Mucosa of descending colon (tissue), 3 donors: Measurements from ENCODE around the gene FAXDC2. TPM values are rescaled to one million over a fixed set of nuclear protein-coding genes. Genes with fewer than 3 reads are reported as not detected.

Experiments used
- ATAC-seq: fragments of 200-7000 bp; cut with Tn5 transposase; one replicate; pipeline ENCODE4 v1.9.1; 2020; ENCODE audit warnings: mild to moderate bottlenecking, moderate library complexity
- DNase-seq, 3 donors: peaks; one replicate each; pipeline ENCODE4 v3.0.0-alpha.2; 2020
- H3K36me3 ChIP-seq: fragments of 200-600 bp; one replicate; pipeline ENCODE4 v1.8.0; 2021; ENCODE audit warnings: low read depth, mild to moderate bottlenecking
- H3K4me1 ChIP-seq: fragments of 200-600 bp; one replicate; pipeline ENCODE4 v1.8.0; 2021; ENCODE audit warnings: low read depth, mild to moderate bottlenecking
- H3K4me3 ChIP-seq: fragments of 200-600 bp; one replicate; pipeline ENCODE4 v1.8.0; 2021; ENCODE audit warnings: mild to moderate bottlenecking
- H3K9me3 ChIP-seq: fragments of 200-600 bp; one replicate; pipeline ENCODE4 v1.8.0; 2021; ENCODE audit warnings: mild to moderate bottlenecking
- intact Hi-C, 2 donors: fragments of 100-400 bp; cut with DNase I in 1 of 2; cut with micrococcal nuclease in 1 of 2; formaldehyde crosslinking; loops; one replicate each; pipeline versions ENCODE4 v1.11.0 to v1.11.1; 2022; cut with DNase I, micrococcal nuclease
- total RNA-seq, 3 donors: library from RNA; stranded (reverse); fragmentation: NEBNext Ultra II Directional in 2 of 3; extraction: Animal tissue kit (Norgen Biotek cat#: 25700) in 2 of 3; gene quantifications; one replicate each; pipeline versions ENCODE4 v1.2.1 to v1.2.4, GENCODE V29; 2021 to 2023
- TF ChIP-seq, protein P1 (sequence below): fragments of 200-600 bp; IDR thresholded peaks from one replicate; pipeline ENCODE4 v1.8.0; 2022; ENCODE audit warnings: antibody characterized with exemption, mild to moderate bottlenecking
- donor health status: DM: no; HTN: no; CAD: no; lungs with moderate emphysema.
- donor health status: DM: no; HTN: no; CAD: no.
- donor health status: DM: no; HTN: yes; CAD: no.

Gene FAXDC2
- total RNA-seq, 3 donors from 2014 or later, result 18.1 to 55.9 (median 20.9) TPM

DNA sequence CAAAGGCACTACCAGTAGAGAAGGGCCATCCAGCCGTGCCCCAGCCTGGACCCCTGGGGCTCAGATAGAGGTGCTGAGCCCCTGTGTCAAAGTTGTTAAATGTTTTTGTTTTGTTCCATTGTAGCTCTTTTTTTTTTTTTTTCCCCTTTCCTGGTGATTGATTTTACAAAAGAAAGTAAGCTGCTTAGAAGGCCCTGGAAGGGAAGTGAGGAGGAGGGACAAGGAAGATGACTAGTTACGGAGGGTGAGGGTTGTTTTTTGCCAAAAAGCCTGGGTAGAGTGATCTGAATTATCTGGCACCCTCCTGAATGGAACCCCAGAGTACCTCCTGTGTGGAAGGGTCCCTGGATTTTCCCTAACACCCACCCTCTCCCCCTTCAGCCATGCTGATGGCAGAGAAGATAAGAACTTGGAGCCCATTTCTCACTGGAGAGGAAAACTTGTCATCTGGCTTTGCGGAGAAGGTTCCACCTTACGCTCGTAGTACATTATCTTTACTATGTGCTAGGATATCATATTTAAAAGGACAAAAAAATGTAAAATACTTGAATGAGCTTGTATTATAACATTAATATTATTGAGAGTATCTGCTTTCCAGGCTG lies 33.4 kb downstream of the FAXDC2 start:
- Histone ChIP-seq H3K4me1 (no peaks in the 10 kb centered on the region), H3K9me3 (no peaks in the 10 kb centered on the region), H3K4me3 (no peak overlapping the region), H3K36me3 (no peaks in the 10 kb centered on the region)
- DNase-seq (no peak), ATAC-seq (no peak)
- intact Hi-C loops, result no loop called here
- TF ChIP-seq, protein P1, sequence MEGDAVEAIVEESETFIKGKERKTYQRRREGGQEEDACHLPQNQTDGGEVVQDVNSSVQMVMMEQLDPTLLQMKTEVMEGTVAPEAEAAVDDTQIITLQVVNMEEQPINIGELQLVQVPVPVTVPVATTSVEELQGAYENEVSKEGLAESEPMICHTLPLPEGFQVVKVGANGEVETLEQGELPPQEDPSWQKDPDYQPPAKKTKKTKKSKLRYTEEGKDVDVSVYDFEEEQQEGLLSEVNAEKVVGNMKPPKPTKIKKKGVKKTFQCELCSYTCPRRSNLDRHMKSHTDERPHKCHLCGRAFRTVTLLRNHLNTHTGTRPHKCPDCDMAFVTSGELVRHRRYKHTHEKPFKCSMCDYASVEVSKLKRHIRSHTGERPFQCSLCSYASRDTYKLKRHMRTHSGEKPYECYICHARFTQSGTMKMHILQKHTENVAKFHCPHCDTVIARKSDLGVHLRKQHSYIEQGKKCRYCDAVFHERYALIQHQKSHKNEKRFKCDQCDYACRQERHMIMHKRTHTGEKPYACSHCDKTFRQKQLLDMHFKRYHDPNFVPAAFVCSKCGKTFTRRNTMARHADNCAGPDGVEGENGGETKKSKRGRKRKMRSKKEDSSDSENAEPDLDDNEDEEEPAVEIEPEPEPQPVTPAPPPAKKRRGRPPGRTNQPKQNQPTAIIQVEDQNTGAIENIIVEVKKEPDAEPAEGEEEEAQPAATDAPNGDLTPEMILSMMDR, result no peak

DNA sequence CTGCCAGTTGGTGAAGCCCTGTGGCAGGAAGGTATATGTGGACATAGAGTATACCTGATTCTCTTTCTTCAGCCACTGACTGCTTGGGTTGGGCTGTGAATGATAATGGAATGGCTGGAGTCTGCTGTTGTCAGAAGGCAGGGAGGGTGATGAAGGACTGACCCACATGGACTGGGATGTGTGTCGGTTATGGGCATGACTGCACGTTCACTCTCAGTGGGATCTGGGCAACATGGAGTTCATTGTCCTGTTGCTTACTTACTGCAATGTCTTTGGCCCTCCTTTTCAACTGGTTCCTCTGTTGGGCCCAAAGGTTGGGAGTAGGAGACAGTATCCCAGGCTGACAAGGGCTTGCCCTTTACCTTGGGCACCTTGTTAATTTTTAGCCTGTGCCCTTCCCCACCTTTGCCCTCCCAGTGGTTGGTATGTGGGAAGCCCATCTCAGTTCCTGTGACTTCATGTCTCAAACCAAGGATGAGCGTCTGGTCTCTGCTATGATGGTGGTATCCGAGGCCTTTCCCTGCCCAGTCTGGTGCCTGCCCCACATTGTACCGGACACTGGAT lies 34.6 kb downstream of the FAXDC2 start:
- ATAC-seq (no peak), DNase-seq (no peak)
- H3K9me3 ChIP-seq, result no peaks in the 10 kb centered on the region
- H3K4me3 ChIP-seq, result no peak overlapping the region
- TF ChIP-seq, protein P1, result no peak
- intact Hi-C loops, result no loop called here
- no peaks in the 10 kb centered on the region for H3K36me3 ChIP-seq
- H3K4me1 ChIP-seq, result no peaks in the 10 kb centered on the region

DNA sequence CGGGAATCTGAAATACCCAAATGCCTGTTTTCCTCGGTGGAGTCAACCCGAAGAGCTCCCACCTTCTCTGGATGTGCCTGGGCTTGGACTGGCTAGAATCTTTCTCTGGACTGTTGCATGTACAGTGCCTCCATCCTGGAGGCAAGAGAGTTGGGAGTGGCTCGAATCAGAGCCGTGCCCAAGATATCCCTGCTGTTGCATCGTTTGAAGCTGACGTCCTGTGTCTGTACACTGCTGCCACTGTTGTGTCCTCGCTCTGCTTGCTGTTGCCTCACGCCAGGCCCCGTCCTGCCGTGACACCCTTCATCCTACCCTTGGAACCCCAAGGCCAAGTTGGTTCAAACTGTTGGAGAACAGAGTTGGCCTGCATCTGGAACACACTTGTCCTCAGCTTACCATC lies 35.4 kb downstream of the FAXDC2 start:
- Histone ChIP-seq H3K9me3 (no peaks in the 10 kb centered on the region), H3K4me1 (no peaks in the 10 kb centered on the region), H3K4me3 (no peak overlapping the region), H3K36me3 (no peaks in the 10 kb centered on the region)
- TF ChIP-seq, protein P1, result no peak
- intact Hi-C loops, result no loop called here
- DNase-seq (no peak), ATAC-seq (no peak)

DNA sequence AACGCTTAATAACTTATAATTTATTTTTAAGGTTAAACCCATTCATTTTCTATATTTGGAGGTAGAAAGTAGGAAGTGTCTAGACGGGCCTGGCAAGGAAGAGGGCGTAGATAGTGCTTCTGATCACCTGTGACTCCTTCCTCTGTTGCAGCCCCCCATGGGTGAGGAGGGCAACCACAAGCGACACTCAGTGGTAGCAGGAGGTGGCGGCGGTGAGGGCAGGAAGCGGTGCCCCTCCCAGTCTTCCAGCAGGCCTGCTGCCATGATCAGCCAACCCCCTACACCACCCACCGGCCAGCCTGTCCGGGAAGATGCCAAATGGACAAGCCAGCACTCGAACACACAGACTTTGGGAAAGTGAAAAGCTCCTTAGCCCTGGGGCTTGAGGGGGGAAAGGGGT lies 36.7 kb downstream of the FAXDC2 start:
- TF ChIP-seq, protein P1, result no peak
- ATAC-seq (no peak), DNase-seq (no peak)
- Histone ChIP-seq H3K4me3 (no peak overlapping the region), H3K9me3 (no peaks in the 10 kb centered on the region), H3K4me1 (no peaks in the 10 kb centered on the region), H3K36me3 (no peaks in the 10 kb centered on the region)
- intact Hi-C loops, result loop anchor here in 1 of 2 donors (5.0 kb wide), 1 partner anchor 161 kb away; no protein-coding TSS in a partner anchor

DNA sequence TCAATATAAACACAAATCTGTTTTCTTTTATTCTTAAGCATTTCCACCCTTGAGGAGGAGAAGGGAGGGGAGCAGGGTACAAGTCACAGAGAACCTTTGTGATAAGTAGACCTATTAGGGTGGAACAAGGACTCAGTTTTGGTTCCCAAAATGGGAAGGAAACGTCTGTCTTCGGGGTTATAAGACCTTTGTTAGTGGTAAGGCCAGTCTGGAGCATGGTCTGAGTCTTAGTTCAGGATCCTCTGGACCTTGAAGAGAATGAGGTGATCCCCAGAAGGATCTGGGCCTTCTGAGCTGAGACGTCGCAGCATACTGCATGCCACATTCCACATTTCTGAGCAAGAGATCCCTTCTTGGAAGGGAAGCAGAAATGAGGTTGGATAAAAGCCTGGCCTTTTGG lies 37.2 kb downstream of the FAXDC2 start:
- TF ChIP-seq, protein P1, result no peak

More for the DNA sequence above, 37.2 kb downstream of the FAXDC2 start:
- Histone ChIP-seq H3K9me3 (no peaks in the 10 kb centered on the region), H3K4me1 (no peaks in the 10 kb centered on the region), H3K36me3 (no peaks in the 10 kb centered on the region), H3K4me3 (no peak overlapping the region)
- DNase-seq (no peak), ATAC-seq (no peak)
- intact Hi-C loops, result loop anchor here in 1 of 2 donors (5.0 kb wide), 1 partner anchor 161 kb away; no protein-coding TSS in a partner anchor
